KMS-11 (cell line): ENCODE data around the gene ZNF518A.

Source experiments
- H2AFZ ChIP-seq: fragments of 200-600 bp; sonication (generic); 2 replicates; pipeline ENCODE4 v1.6.1; 2016; ENCODE audit warnings: antibody characterized with exemption, mixed run types, low read depth
- H3K27ac ChIP-seq: fragments of 200-600 bp; sonication (generic); 2 replicates; pipeline ENCODE4 v1.6.1; 2016; ENCODE audit warnings: mild to moderate bottlenecking, mixed run types
- H3K27me3 ChIP-seq: fragments of 200-600 bp; sonication (generic); 2 replicates; pipeline ENCODE4 v1.6.1; 2017; ENCODE audit warnings: mild to moderate bottlenecking, low read depth, mixed run types, moderate library complexity; ENCODE audit not compliant: insufficient read depth
- H3K36me3 ChIP-seq: fragments of 200-600 bp; sonication (generic); 2 replicates; pipeline ENCODE4 v1.6.1; 2017; ENCODE audit warnings: mild to moderate bottlenecking, mixed run types; ENCODE audit not compliant: insufficient read depth
- H3K4me1 ChIP-seq: fragments of 200-600 bp; sonication (generic); 2 replicates; pipeline ENCODE4 v1.6.1; 2016; ENCODE audit warnings: mild to moderate bottlenecking, low read depth, mixed run types; ENCODE audit not compliant: poor library complexity, severe bottlenecking
- H3K4me2 ChIP-seq: fragments of 200-600 bp; sonication (generic); 2 replicates; pipeline ENCODE4 v1.7.0; 2016; ENCODE audit warnings: mild to moderate bottlenecking, mixed run types
- H3K4me3 ChIP-seq: fragments of 200-600 bp; sonication (generic); IDR thresholded peaks from 2 replicates; pipeline ENCODE4 v1.6.1; 2017; ENCODE audit warnings: low read depth, low read length, mixed read lengths; ENCODE audit not compliant: insufficient read depth
- H3K79me2 ChIP-seq: fragments of 200-600 bp; sonication (generic); 2 replicates; pipeline ENCODE4 v1.6.1; 2016; ENCODE audit warnings: low read depth, mixed run types; ENCODE audit not compliant: insufficient read depth
- H3K9ac ChIP-seq: fragments of 200-600 bp; sonication (generic); 2 replicates; pipeline ENCODE4 v1.6.1; 2016; ENCODE audit warnings: mild to moderate bottlenecking, mixed run types
- H4K20me1 ChIP-seq: fragments of 200-600 bp; sonication (generic); 2 replicates; pipeline ENCODE4 v1.6.1; 2016; ENCODE audit warnings: mild to moderate bottlenecking, mixed run types; ENCODE audit not compliant: insufficient read depth
- TF ChIP-seq, protein P1 (sequence below): fragments of 200-600 bp; sonication (generic); conservative IDR thresholded peaks from 2 replicates; pipeline ENCODE4 v1.6.1; 2017; ENCODE audit warnings: low read depth, mild to moderate bottlenecking, antibody characterized with exemption, low read length, moderate library complexity, mixed read lengths

Gene ZNF518A

DNA sequence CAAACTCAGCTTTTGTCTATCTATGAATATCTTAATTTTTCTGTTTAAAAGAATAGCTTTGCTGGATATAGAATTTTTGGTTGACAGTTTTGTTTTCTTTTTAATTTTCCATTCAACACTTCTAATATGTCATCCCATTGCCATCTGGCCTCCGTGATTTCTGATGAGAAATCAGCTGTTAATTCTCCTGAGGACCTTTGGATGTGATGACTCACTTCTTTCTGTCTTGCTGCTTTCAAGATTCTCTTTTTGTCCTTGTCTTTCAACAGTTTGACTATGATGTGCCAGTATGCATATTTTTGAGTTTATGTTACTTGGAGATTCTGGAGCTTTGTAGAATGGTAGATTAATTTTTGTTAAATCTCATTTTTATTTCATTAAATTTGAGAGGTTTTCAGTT, 38.4 kb downstream of the ZNF518A start:
- no peaks in the 10 kb centered on the region for H4K20me1 ChIP-seq
- no peak overlapping the region for H3K4me3 ChIP-seq
- TF ChIP-seq, protein P1, sequence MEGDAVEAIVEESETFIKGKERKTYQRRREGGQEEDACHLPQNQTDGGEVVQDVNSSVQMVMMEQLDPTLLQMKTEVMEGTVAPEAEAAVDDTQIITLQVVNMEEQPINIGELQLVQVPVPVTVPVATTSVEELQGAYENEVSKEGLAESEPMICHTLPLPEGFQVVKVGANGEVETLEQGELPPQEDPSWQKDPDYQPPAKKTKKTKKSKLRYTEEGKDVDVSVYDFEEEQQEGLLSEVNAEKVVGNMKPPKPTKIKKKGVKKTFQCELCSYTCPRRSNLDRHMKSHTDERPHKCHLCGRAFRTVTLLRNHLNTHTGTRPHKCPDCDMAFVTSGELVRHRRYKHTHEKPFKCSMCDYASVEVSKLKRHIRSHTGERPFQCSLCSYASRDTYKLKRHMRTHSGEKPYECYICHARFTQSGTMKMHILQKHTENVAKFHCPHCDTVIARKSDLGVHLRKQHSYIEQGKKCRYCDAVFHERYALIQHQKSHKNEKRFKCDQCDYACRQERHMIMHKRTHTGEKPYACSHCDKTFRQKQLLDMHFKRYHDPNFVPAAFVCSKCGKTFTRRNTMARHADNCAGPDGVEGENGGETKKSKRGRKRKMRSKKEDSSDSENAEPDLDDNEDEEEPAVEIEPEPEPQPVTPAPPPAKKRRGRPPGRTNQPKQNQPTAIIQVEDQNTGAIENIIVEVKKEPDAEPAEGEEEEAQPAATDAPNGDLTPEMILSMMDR: no peak
- no peaks in the 10 kb centered on the region for H3K79me2 ChIP-seq
- H3K36me3 ChIP-seq: no peaks in the 10 kb centered on the region
- no peaks in the 10 kb centered on the region for H3K27me3 ChIP-seq
- H3K27ac ChIP-seq: no peak overlapping the region
- H3K4me1 ChIP-seq: no peaks in the 10 kb centered on the region
- H2AFZ ChIP-seq: no peak overlapping the region
- H3K4me2 ChIP-seq: no peak overlapping the region
- H3K9ac ChIP-seq: no peak overlapping the region

DNA sequence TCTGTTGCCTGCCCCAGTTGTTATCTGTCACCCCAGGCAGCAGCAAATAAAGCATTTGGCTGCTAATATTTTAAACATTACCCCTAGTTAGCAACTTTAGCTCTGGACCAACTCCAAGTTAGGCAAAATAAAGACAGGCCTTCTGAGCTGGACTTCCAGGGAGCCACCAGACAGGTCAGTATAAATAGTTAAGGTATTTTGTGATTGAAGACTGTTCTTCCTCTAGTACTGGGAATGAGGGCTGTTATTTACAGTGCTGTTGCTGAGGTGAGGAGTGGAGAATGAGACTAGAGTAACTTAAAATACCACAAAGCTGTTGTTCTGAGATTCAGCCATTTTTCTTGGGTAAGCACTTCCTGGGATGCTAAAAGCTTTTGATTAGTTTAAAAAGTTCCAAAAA, 40.1 kb downstream of the ZNF518A start:
- Histone ChIP-seq H3K4me2 (no peak overlapping the region), H3K9ac (no peak overlapping the region), H3K4me1 (no peaks in the 10 kb centered on the region), H3K36me3 (no peaks in the 10 kb centered on the region), H2AFZ (no peak overlapping the region), H3K4me3 (no peak overlapping the region), H4K20me1 (no peaks in the 10 kb centered on the region), H3K27ac (no peak overlapping the region), H3K27me3 (no peaks in the 10 kb centered on the region), H3K79me2 (no peaks in the 10 kb centered on the region)
- TF ChIP-seq, protein P1: no peak

DNA sequence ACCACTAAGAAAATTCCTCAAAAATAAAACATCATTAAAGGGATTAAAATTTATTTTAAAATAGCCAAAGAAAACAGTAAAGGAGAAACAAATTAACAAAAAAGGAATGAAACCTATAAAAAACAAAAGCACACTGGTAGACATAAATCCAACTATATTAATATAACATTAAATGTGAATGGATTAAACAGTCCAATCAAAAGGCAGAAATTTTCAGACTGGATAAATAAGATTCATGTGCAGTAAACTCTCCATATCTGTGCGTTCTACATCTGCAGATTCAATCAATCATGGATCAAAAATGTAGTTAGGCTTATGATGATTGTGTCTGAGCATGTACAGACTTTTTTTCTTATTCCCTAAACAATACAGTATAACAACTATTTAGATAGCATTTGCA, 42.6 kb downstream of the ZNF518A start:
- Histone ChIP-seq H3K27ac (no peak overlapping the region), H3K4me2 (no peak overlapping the region), H3K79me2 (no peaks in the 10 kb centered on the region), H3K4me1 (no peaks in the 10 kb centered on the region), H2AFZ (no peak overlapping the region), H3K9ac (no peak overlapping the region), H3K27me3 (no peaks in the 10 kb centered on the region), H3K36me3 (no peaks in the 10 kb centered on the region), H3K4me3 (no peak overlapping the region), H4K20me1 (no peaks in the 10 kb centered on the region)
- TF ChIP-seq, protein P1: no peak

DNA sequence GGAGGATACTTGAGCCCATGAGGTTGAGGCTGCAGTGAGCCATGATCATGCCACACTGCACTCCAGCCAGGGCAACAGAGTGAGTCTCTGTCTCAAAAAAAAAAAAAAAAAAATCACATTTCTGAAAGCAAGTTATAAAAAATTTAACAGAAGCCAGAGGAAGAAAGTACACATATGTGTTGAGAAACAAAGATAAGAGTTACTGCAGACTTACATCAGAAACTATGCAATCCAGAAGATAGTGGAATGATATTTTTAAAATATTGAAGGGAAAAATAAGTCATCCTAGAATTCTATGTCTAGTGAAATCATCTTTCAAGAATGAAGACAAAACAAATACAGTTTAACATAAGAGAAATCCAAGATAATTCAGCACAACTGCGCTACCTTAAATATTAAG, 46.9 kb downstream of the ZNF518A start:
- TF ChIP-seq, protein P1: no peak
- Histone ChIP-seq H3K4me1 (no peaks in the 10 kb centered on the region), H3K36me3 (no peaks in the 10 kb centered on the region), H3K9ac (no peak overlapping the region), H3K4me2 (no peak overlapping the region), H3K27ac (no peak overlapping the region), H4K20me1 (no peaks in the 10 kb centered on the region), H3K4me3 (no peak overlapping the region), H2AFZ (no peak overlapping the region), H3K79me2 (no peaks in the 10 kb centered on the region), H3K27me3 (no peaks in the 10 kb centered on the region)
